ENCODE results near the gene CA5A. TPM values are rescaled to one million over a fixed set of nuclear protein-coding genes. Genes with fewer than 3 reads are reported as not detected.

The CA5A gene
- total and polyA plus RNA-seq, 2 experiments from 2014 or later, result not detected

DNA sequence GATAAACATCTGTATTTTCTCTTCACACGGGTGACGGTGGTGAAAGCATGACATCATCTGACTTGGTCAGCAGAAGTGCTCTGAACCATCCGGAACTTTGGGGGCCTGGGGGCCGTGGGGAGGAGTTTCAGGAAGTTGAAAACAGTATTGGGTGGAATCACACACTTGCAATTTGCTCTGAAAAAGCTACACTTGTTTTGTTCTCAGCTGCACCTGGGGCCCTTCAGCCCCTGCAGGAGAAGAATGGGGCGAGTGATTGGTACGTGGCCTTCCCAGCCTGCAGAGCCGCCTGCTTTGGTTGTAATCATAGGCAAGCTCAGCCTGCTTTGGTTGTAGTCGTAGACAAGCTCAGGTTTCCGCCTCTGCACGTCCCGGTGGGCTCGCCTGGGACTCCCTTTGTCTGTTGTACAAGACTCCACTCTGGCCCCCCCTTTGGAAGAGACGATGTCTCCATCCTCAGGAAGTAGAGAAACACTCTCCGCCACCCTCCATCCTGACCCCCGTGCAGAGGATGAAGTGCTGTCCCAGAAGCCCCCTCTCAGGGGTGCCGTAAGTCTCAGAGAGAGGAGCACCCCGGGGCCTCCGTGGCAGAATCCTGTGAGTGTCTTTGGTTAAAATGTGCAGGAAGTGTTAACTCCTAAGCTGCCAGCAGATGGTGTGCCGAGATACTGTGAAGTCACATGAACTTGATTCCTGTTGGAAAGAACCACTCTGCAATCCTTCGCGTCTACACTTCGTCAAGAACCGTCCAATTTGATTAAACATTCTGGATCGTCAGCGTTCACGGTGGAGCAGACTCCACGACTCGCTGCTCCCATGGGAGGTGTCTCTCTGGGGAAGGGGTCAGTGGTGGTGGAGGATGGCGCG lies 20.3 kb upstream of the CA5A start:
- H3K36me3 Mint-ChIP-seq (ENCODE audit: low read depth), result peaks cover 25% of the 10 kb centered on the region
- no peaks in the 10 kb centered on the region for H3K9me2 ChIP-seq (ENCODE audit: insufficient read depth)
- TF ChIP-seq, protein P1, sequence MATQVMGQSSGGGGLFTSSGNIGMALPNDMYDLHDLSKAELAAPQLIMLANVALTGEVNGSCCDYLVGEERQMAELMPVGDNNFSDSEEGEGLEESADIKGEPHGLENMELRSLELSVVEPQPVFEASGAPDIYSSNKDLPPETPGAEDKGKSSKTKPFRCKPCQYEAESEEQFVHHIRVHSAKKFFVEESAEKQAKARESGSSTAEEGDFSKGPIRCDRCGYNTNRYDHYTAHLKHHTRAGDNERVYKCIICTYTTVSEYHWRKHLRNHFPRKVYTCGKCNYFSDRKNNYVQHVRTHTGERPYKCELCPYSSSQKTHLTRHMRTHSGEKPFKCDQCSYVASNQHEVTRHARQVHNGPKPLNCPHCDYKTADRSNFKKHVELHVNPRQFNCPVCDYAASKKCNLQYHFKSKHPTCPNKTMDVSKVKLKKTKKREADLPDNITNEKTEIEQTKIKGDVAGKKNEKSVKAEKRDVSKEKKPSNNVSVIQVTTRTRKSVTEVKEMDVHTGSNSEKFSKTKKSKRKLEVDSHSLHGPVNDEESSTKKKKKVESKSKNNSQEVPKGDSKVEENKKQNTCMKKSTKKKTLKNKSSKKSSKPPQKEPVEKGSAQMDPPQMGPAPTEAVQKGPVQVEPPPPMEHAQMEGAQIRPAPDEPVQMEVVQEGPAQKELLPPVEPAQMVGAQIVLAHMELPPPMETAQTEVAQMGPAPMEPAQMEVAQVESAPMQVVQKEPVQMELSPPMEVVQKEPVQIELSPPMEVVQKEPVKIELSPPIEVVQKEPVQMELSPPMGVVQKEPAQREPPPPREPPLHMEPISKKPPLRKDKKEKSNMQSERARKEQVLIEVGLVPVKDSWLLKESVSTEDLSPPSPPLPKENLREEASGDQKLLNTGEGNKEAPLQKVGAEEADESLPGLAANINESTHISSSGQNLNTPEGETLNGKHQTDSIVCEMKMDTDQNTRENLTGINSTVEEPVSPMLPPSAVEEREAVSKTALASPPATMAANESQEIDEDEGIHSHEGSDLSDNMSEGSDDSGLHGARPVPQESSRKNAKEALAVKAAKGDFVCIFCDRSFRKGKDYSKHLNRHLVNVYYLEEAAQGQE (IDR thresholded peaks at IDR 0.05; ENCODE audit: unreplicated experiment), result no peak
- TF ChIP-seq ZNF331 (CRISPR knock-in tag; IDR thresholded peaks at IDR 0.05; ENCODE audit: low read depth), result no peak
- TF ChIP-seq, protein P2, sequence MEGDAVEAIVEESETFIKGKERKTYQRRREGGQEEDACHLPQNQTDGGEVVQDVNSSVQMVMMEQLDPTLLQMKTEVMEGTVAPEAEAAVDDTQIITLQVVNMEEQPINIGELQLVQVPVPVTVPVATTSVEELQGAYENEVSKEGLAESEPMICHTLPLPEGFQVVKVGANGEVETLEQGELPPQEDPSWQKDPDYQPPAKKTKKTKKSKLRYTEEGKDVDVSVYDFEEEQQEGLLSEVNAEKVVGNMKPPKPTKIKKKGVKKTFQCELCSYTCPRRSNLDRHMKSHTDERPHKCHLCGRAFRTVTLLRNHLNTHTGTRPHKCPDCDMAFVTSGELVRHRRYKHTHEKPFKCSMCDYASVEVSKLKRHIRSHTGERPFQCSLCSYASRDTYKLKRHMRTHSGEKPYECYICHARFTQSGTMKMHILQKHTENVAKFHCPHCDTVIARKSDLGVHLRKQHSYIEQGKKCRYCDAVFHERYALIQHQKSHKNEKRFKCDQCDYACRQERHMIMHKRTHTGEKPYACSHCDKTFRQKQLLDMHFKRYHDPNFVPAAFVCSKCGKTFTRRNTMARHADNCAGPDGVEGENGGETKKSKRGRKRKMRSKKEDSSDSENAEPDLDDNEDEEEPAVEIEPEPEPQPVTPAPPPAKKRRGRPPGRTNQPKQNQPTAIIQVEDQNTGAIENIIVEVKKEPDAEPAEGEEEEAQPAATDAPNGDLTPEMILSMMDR (conservative IDR thresholded peaks at IDR 0.05; ENCODE audit: low read depth in 2 of 2), result peak; percentile 35 to 51; a peak in 3 of 4 replicates
- no peak for TF ChIP-seq CREB1 (CRISPR knock-in tag; IDR thresholded peaks at IDR 0.05; ENCODE audit: low read depth)
- H3K27ac ChIP-seq (ENCODE audit: low read depth), result peak overlapping the region; percentile 83
- peaks cover 99% of the 10 kb centered on the region for H3K79me2 ChIP-seq (replicated peaks; ENCODE audit: insufficient read depth)
- no peaks in the 10 kb centered on the region for H3K9me3 Mint-ChIP-seq
- no peak overlapping the region; the same call in 2 of the 3 replicates for H3K4me3 Mint-ChIP-seq
- no peaks in the 10 kb centered on the region for H3K27me3 ChIP-seq (ENCODE audit: insufficient read depth)
- H3K4me1 Mint-ChIP-seq, result peaks cover 46% of the 10 kb centered on the region
- H3K4me1 ChIP-seq (ENCODE audit: insufficient read depth), result peaks cover 10% of the 10 kb centered on the region
- H4K20me1 ChIP-seq (replicated peaks; ENCODE audit: insufficient read depth), result peaks cover 29% of the 10 kb centered on the region
- H3K4me3 ChIP-seq, result no peak overlapping the region
- peak overlapping the region; percentile 95 for H3K27ac Mint-ChIP-seq
- H2AFZ ChIP-seq, result no peak overlapping the region
- peak overlapping the region; percentile 57; the same call in 1 of the 2 replicates for H3K4me2 ChIP-seq
- DNase-seq (ENCODE audit: low spot score), result peak; percentile 62
- ATAC-seq, result peak; percentile 44
- H3K27me3 Mint-ChIP-seq (ENCODE audit: insufficient read depth, low read depth, poor library complexity), result peaks cover 8% of the 10 kb centered on the region
- 0 out of 2 replicates have a peak, but pooled peaks cover 9% of the 10 kb centered on the region for H3F3A ChIP-seq (replicated peaks; ENCODE audit: low read depth)
- no peaks in the 10 kb centered on the region; the same call in 1 of the 2 replicates for H3K36me3 ChIP-seq (ENCODE audit: insufficient read depth)

DNA sequence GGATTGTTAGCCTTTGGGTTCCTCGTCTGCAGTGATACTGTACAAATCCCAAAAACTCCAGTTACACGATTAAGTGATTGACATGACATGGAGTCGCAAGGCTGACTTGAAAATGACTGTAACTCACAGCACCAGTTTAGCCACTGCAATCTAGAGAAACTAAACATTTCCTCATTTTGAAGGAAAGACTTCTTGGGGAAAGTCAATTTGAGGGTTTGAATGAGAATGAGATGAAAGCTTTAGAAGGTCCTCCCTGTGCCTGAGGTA lies 19.7 kb upstream of the CA5A start:
- peaks cover 25% of the 10 kb centered on the region for H3K36me3 Mint-ChIP-seq (ENCODE audit: low read depth)
- H3K4me3 ChIP-seq, result no peak overlapping the region
- H3K27me3 Mint-ChIP-seq (ENCODE audit: insufficient read depth, low read depth, poor library complexity), result peaks cover 8% of the 10 kb centered on the region
- peaks cover 24% of the 10 kb centered on the region for H4K20me1 ChIP-seq (replicated peaks; ENCODE audit: insufficient read depth)
- H3K4me2 ChIP-seq, result peak overlapping the region; percentile 57
- H3K4me1 ChIP-seq (ENCODE audit: insufficient read depth), result peaks cover 10% of the 10 kb centered on the region
- peaks cover 93% of the 10 kb centered on the region for H3K79me2 ChIP-seq (replicated peaks; ENCODE audit: insufficient read depth)
- H3K9me2 ChIP-seq (ENCODE audit: insufficient read depth), result no peaks in the 10 kb centered on the region
- peak overlapping the region; percentile 95; the same call in 1 of the 2 replicates for H3K27ac Mint-ChIP-seq
- no peak overlapping the region for H3K4me3 Mint-ChIP-seq
- H3K27me3 ChIP-seq (ENCODE audit: insufficient read depth), result no peaks in the 10 kb centered on the region
- H3K36me3 ChIP-seq (ENCODE audit: insufficient read depth), result no peaks in the 10 kb centered on the region; the same call in 1 of the 2 replicates
- H3K27ac ChIP-seq (ENCODE audit: low read depth), result peak overlapping the region; percentile 83
- H3K9me3 Mint-ChIP-seq, result no peaks in the 10 kb centered on the region
- H3K4me1 Mint-ChIP-seq, result peaks cover 45% of the 10 kb centered on the region
- no peak for DNase-seq (ENCODE audit: low spot score)
- 0 out of 2 replicates have a peak, but pooled peaks cover 9% of the 10 kb centered on the region for H3F3A ChIP-seq (replicated peaks; ENCODE audit: low read depth)
- no peak overlapping the region for H2AFZ ChIP-seq
- ATAC-seq, result no peak
- TF ChIP-seq, protein P2 (conservative IDR thresholded peaks at IDR 0.05; ENCODE audit: low read depth in 2 of 2), result no peak
- no peak for TF ChIP-seq CREB1 (CRISPR knock-in tag; IDR thresholded peaks at IDR 0.05; ENCODE audit: low read depth)
- TF ChIP-seq, protein P3, sequence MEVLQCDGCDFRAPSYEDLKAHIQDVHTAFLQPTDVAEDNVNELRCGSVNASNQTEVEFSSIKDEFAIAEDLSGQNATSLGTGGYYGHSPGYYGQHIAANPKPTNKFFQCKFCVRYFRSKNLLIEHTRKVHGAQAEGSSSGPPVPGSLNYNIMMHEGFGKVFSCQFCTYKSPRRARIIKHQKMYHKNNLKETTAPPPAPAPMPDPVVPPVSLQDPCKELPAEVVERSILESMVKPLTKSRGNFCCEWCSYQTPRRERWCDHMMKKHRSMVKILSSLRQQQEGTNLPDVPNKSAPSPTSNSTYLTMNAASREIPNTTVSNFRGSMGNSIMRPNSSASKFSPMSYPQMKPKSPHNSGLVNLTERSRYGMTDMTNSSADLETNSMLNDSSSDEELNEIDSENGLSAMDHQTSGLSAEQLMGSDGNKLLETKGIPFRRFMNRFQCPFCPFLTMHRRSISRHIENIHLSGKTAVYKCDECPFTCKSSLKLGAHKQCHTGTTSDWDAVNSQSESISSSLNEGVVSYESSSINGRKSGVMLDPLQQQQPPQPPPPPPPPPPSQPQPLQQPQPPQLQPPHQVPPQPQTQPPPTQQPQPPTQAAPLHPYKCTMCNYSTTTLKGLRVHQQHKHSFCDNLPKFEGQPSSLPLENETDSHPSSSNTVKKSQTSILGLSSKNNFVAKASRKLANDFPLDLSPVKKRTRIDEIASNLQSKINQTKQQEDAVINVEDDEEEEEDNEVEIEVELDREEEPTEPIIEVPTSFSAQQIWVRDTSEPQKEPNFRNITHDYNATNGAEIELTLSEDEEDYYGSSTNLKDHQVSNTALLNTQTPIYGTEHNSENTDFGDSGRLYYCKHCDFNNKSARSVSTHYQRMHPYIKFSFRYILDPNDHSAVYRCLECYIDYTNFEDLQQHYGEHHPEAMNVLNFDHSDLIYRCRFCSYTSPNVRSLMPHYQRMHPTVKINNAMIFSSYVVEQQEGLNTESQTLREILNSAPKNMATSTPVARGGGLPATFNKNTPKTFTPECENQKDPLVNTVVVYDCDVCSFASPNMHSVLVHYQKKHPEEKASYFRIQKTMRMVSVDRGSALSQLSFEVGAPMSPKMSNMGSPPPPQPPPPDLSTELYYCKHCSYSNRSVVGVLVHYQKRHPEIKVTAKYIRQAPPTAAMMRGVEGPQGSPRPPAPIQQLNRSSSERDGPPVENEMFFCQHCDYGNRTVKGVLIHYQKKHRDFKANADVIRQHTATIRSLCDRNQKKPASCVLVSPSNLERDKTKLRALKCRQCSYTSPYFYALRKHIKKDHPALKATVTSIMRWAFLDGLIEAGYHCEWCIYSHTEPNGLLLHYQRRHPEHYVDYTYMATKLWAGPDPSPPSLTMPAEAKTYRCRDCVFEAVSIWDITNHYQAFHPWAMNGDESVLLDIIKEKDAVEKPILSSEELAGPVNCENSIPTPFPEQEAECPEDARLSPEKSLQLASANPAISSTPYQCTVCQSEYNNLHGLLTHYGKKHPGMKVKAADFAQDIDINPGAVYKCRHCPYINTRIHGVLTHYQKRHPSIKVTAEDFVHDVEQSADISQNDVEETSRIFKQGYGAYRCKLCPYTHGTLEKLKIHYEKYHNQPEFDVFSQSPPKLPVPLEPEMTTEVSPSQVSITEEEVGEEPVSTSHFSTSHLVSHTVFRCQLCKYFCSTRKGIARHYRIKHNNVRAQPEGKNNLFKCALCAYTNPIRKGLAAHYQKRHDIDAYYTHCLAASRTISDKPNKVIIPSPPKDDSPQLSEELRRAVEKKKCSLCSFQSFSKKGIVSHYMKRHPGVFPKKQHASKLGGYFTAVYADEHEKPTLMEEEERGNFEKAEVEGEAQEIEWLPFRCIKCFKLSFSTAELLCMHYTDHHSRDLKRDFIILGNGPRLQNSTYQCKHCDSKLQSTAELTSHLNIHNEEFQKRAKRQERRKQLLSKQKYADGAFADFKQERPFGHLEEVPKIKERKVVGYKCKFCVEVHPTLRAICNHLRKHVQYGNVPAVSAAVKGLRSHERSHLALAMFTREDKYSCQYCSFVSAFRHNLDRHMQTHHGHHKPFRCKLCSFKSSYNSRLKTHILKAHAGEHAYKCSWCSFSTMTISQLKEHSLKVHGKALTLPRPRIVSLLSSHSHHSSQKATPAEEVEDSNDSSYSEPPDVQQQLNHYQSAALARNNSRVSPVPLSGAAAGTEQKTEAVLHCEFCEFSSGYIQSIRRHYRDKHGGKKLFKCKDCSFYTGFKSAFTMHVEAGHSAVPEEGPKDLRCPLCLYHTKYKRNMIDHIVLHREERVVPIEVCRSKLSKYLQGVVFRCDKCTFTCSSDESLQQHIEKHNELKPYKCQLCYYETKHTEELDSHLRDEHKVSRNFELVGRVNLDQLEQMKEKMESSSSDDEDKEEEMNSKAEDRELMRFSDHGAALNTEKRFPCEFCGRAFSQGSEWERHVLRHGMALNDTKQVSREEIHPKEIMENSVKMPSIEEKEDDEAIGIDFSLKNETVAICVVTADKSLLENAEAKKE (CRISPR knock-in tag; IDR thresholded peaks at IDR 0.05), result no peak

All from GM23338 (cell line).